PC-9 (cell line): ENCODE data around the gene ANKRD44. TPM values are rescaled to one million over a fixed set of nuclear protein-coding genes. Genes with fewer than 3 reads are reported as not detected.
A peak's percentile ranks its signal among the peaks of the same experiment; 100 is the strongest.

ENCODE experiments used
- BruUV-seq: library from RNA; stranded (reverse); fragments of 400-500 nt; replicated peaks from 2 replicates; lab custom pipeline; 2021; lab: Mats Ljungman, UMichigan
- CTCF ChIA-PET: fragments of 300-600 bp; sonication (Branson Sonifier 250); formaldehyde crosslinking; loops from one replicate; lab custom pipeline; 2022; ENCODE audit warnings: antibody characterized with exemption; lab: Charles Lee
- POLR2A ChIA-PET: fragments of 300-600 bp; sonication (Branson Sonifier 250); formaldehyde crosslinking; loops from one replicate; lab custom pipeline; 2022; ENCODE audit warnings: antibody characterized with exemption; ENCODE audit not compliant: unreplicated experiment; lab: Charles Lee
- DNase-seq, 2 experiments: peaks; one replicate each; pipeline versions ENCODE4 v3.0.0 to v3.0.0-alpha.2; 2015 to 2022; ENCODE audit warnings: mixed read lengths in 1 of 2
- H2AFZ ChIP-seq: fragments of 200-600 bp; sonication (generic); 2 replicates; pipeline ENCODE4 v1.8.1; 2017; ENCODE audit warnings: antibody characterized with exemption
- H3F3A ChIP-seq: fragments of 200-600 bp; sonication (generic); 2 replicates; pipeline ENCODE4 v1.8.1; 2017; ENCODE audit warnings: antibody characterized with exemption, mild to moderate bottlenecking, low read depth; ENCODE audit not compliant: insufficient read depth
- H3K27ac ChIP-seq: fragments of 200-600 bp; sonication (generic); 2 replicates; pipeline ENCODE4 v1.6.1; 2016; ENCODE audit warnings: mixed run types
- H3K27me3 ChIP-seq: fragments of 200-600 bp; sonication (generic); 2 replicates; pipeline ENCODE4 v1.6.1; 2016; ENCODE audit warnings: low read depth, mixed run types; ENCODE audit not compliant: insufficient read depth
- H3K36me3 ChIP-seq: fragments of 200-600 bp; sonication (generic); 2 replicates; pipeline ENCODE4 v1.6.1; 2016; ENCODE audit warnings: low read depth, mixed run types
- H3K4me1 ChIP-seq: fragments of 200-600 bp; sonication (generic); replicated peaks from 2 replicates; pipeline ENCODE4 v1.6.1; 2016; ENCODE audit warnings: mixed run types; ENCODE audit not compliant: insufficient read depth
- H3K4me2 ChIP-seq: fragments of 200-600 bp; sonication (generic); 2 replicates; pipeline ENCODE4 v1.6.1; 2017; ENCODE audit warnings: mixed run types
- H3K4me3 ChIP-seq: fragments of 200-600 bp; sonication (generic); 2 replicates; pipeline ENCODE4 v1.6.1; 2016; ENCODE audit warnings: mixed run types
- H3K79me2 ChIP-seq: fragments of 200-600 bp; sonication (generic); 2 replicates; pipeline ENCODE4 v1.6.1; 2017; ENCODE audit warnings: low read depth, mixed run types
- H3K9me2 ChIP-seq: fragments of 200-600 bp; sonication (generic); 2 replicates; pipeline ENCODE4 v1.8.1; 2017; ENCODE audit warnings: mild to moderate bottlenecking; ENCODE audit not compliant: insufficient read depth
- H3K9me3 ChIP-seq: fragments of 200-600 bp; sonication (generic); 2 replicates; pipeline ENCODE4 v1.8.1; 2016; ENCODE audit warnings: low read depth; ENCODE audit not compliant: insufficient read depth
- H4K20me1 ChIP-seq: fragments of 200-600 bp; sonication (generic); 2 replicates; pipeline ENCODE4 v1.8.1; 2017; ENCODE audit not compliant: insufficient read depth
- CTCF ChIP-seq: fragments of 200-600 bp; sonication (generic); conservative IDR thresholded peaks from 2 replicates; pipeline ENCODE4 v1.6.1; 2017; ENCODE audit warnings: mixed run types, antibody characterized with exemption, mild to moderate bottlenecking, moderate library complexity
- EZH2 ChIP-seq: fragments of 200-600 bp; sonication (generic); IDR thresholded peaks from 2 replicates; pipeline ENCODE4 v1.8.0; 2017; ENCODE audit warnings: antibody characterized with exemption, low read depth
- intact Hi-C: fragments of 100-400 bp; cut with micrococcal nuclease; formaldehyde crosslinking; loops from one replicate; pipeline ENCODE4 v1.10.0; 2022; ENCODE audit not compliant: unreplicated experiment
- total RNA-seq: library from RNA; stranded (reverse); gene quantifications from 2 replicates; pipeline ENCODE4 v1.2.3, GENCODE V29; 2021

The ANKRD44 gene
- total RNA-seq, 1 experiment from 2014 or later, result 3.4 TPM

- Histone ChIP-seq H2AFZ (no peak overlapping the region), H3K27me3 (no peaks in the 10 kb centered on the region), H3K27ac (no peak overlapping the region), H3K9me3 (no peaks in the 10 kb centered on the region), H3K4me2 (no peak overlapping the region), H3F3A (no peaks in the 10 kb centered on the region), H3K4me3 (no peak overlapping the region), H3K79me2 (no peaks in the 10 kb centered on the region), H3K9me2 (no peaks in the 10 kb centered on the region), H4K20me1 (no peaks in the 10 kb centered on the region), H3K36me3 (no peaks in the 10 kb centered on the region), H3K4me1 (no peaks in the 10 kb centered on the region)
- CTCF ChIA-PET, result no interaction called here
- POLR2A ChIA-PET, result no interaction called here
- intact Hi-C loops, result loop anchor here (1.0 to 10.0 kb wide), 3 partner anchors 77 to 187 kb away; partner anchors contain the start of gene ANKRD44
- peak in 1 of 2 experiments; percentile 44 for DNase-seq
- no TSS peak for BruUV-seq
- TF ChIP-seq CTCF (peak; percentile 77), EZH2 (no peak)
These were observed 119.2 kb downstream of the ANKRD44 start for GRCh38 chr2:197191177-197191939.

GRCh38 chr2:197190100-197190432 lies 120.5 kb downstream of the ANKRD44 start:
- Histone ChIP-seq H3K4me2 (no peak overlapping the region), H3F3A (no peaks in the 10 kb centered on the region), H2AFZ (no peak overlapping the region), H3K27me3 (no peaks in the 10 kb centered on the region), H3K4me1 (no peaks in the 10 kb centered on the region), H4K20me1 (no peaks in the 10 kb centered on the region), H3K79me2 (no peaks in the 10 kb centered on the region), H3K9me2 (no peaks in the 10 kb centered on the region), H3K9me3 (no peaks in the 10 kb centered on the region), H3K27ac (no peak overlapping the region), H3K36me3 (no peaks in the 10 kb centered on the region), H3K4me3 (no peak overlapping the region)
- TF ChIP-seq CTCF (no peak), EZH2 (no peak)
- ChIA-PET POLR2A (no interaction called here), CTCF (no interaction called here)
- intact Hi-C loops, result loop anchor here (10.0 kb wide), 1 partner anchor 75 kb away; no protein-coding TSS in a partner anchor
- BruUV-seq, result no TSS peak
- no peak for DNase-seq

- Histone ChIP-seq H3K36me3 (no peaks in the 10 kb centered on the region), H3K4me3 (no peak overlapping the region), H3K4me1 (no peaks in the 10 kb centered on the region), H4K20me1 (no peaks in the 10 kb centered on the region), H3F3A (no peaks in the 10 kb centered on the region), H3K9me3 (no peaks in the 10 kb centered on the region), H3K27me3 (no peaks in the 10 kb centered on the region), H2AFZ (no peak overlapping the region), H3K27ac (no peak overlapping the region), H3K4me2 (no peak overlapping the region), H3K79me2 (no peaks in the 10 kb centered on the region), H3K9me2 (no peaks in the 10 kb centered on the region)
- TF ChIP-seq EZH2, result no peak
- TF ChIP-seq CTCF, result no peak
- no TSS peak for BruUV-seq
- ChIA-PET CTCF (no interaction called here), POLR2A (interaction anchor here (0.6 kb wide), 1 partner anchor 998 kb away, joined by 5 read pairs; no protein-coding TSS in a partner anchor)
- intact Hi-C loops, result loop anchor here (10.0 kb wide), 1 partner anchor 75 kb away; no protein-coding TSS in a partner anchor
- DNase-seq, result no peak
These were observed 121.0 kb downstream of the ANKRD44 start for GRCh38 chr2:197189426-197190099.
